HEK293T (cell line): ENCODE results near the gene NKAPL.

ENCODE experiments used
- ARNT ChIP-seq: fragments of 450-650 bp; IDR thresholded peaks from 2 replicates; pipeline ENCODE4 v1.6.1; 2017; ENCODE audit warnings: mild to moderate bottlenecking
- BHLHE40 ChIP-seq: fragments of 450-650 bp; IDR thresholded peaks from 2 replicates; pipeline ENCODE4 v1.6.1; 2016; ENCODE audit warnings: mild to moderate bottlenecking, moderate library complexity, borderline replicate concordance
- HDGF ChIP-seq: fragments of 450-650 bp; IDR thresholded peaks from 2 replicates; pipeline ENCODE4 v1.6.1; 2017; ENCODE audit warnings: antibody characterized with exemption, borderline replicate concordance
- PKNOX1 ChIP-seq: fragments of 450-650 bp; IDR thresholded peaks from 2 replicates; pipeline ENCODE4 v1.6.1; 2016
- SP1 ChIP-seq: fragments of 450-650 bp; IDR thresholded peaks from 2 replicates; pipeline ENCODE4 v1.6.1; 2017
- SUZ12 ChIP-seq: fragments of 450-650 bp; IDR thresholded peaks from 2 replicates; pipeline ENCODE4 v1.6.1; 2016; ENCODE audit warnings: mild to moderate bottlenecking

DNA sequence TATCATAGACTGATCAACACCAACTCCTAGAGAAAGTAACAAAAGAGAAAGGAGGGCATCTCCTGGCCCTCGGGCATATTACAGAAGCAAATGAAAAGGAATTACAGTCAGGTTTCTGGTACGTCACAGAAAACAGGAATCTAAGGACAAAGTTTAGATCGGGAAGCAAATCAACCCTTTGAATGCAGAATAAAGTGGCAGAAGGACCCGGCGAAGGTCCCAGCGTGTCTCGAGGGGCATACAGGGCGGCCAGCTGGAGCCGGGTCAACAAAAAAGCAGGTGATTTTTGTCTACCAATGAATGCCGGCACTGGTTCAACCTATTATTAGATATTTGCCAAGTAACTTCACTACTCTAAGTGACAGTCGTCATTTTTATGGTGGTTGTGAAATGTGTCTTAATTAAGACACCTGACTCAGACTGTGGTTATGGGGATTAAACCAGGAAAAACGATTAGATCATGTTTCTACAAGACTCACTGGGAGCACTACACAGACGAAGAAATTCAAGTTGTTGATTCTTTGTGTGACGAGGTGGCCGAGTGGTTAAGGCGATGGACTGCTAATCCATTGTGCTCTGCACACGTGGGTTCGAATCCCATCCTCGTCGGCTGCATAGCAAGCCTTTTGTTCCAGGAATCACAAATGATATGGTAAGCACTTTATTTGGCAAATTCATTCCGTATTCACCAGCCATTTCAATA is 46.4 kb upstream of the NKAPL start:
- TF ChIP-seq SUZ12 = no peak
- TF ChIP-seq PKNOX1 = peak; percentile 91
- no peak for TF ChIP-seq ARNT
- TF ChIP-seq SP1 = no peak
- TF ChIP-seq HDGF = no peak
- no peak for TF ChIP-seq BHLHE40
